Right ventricle myocardium superior (tissue), 1 donor: Measurements from ENCODE around the gene CNGA3. TPM values are rescaled to one million over a fixed set of nuclear protein-coding genes. Genes with fewer than 3 reads are reported as not detected.

Experiments
- ATAC-seq: fragments of 200-7000 bp; cut with Tn5 transposase; one replicate; pipeline ENCODE4 v1.9.1; 2020; ENCODE audit warnings: mild to moderate bottlenecking; ENCODE audit not compliant: poor library complexity
- DNase-seq: peaks from one replicate; pipeline ENCODE4 v3.0.0-alpha.2; 2020
- intact Hi-C: fragments of 100-400 bp; cut with DNase I; formaldehyde crosslinking; loops from one replicate; pipeline ENCODE4 v1.11.2; 2022
- total RNA-seq: library from RNA; stranded (reverse); fragmentation: NEBNext Ultra II Directional; extraction: Animal tissue kit (Norgen Biotek cat#: 25700); gene quantifications from one replicate; pipeline ENCODE4 v1.2.1, GENCODE V29; 2021
- donor health status: DM: no; HTN: yes; CAD: no; lungs with severe emphysema.

Gene CNGA3
- total RNA-seq, 1 donor from 2014 or later, result not detected

DNA sequence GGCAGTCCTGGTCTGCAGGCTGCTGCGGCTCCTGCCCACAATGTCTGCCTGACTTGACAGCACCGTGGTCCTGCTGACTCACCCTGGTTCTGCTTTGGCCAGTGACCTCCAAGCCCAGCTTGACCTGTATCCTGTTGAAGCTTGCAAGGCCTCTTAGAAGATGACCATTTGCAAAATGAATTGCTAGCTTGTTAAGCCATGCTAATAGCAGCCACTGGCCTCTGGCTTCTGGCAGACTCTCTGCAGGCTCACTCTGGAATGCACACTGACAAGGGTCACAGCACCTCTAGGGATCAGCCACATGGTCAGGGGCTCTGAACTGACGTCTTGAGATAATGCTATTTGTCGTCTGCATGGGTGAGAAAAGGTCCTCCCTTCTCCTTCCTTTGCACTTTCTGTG is 25.9 kb downstream of the CNGA3 start:
- no peak for ATAC-seq
- intact Hi-C loops, result no loop called here
- DNase-seq, result no peak

DNA sequence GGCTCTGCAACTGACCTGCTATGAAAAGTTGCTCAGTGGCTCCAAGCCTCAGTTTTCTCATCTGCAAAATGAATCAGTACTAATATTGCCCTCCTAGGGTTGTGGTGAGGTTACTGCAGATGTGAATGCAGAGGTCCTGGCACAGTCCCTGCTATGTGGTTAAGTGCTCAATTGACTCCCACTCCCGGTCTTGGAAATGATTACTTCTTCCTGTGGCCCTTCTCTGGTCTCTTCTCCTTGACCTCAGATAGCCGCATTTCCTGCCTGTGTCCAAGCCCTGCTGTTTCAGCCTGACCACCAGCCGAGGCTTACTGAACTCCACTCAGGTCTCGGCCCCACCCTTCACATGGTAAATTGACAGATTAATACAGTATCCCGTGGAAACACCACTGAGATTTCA is 26.3 kb downstream of the CNGA3 start:
- ATAC-seq, result no peak
- intact Hi-C loops, result no loop called here
- no peak for DNase-seq

- intact Hi-C loops, result no loop called here
- DNase-seq, result no peak
- no peak for ATAC-seq
These were observed 28.0 kb downstream of the CNGA3 start for GRCh38 chr2:98374286-98374685.

GRCh38 chr2:98374958-98375570 is 28.8 kb downstream of the CNGA3 start:
- DNase-seq (no peak), ATAC-seq (no peak)
- intact Hi-C loops, result no loop called here

DNA sequence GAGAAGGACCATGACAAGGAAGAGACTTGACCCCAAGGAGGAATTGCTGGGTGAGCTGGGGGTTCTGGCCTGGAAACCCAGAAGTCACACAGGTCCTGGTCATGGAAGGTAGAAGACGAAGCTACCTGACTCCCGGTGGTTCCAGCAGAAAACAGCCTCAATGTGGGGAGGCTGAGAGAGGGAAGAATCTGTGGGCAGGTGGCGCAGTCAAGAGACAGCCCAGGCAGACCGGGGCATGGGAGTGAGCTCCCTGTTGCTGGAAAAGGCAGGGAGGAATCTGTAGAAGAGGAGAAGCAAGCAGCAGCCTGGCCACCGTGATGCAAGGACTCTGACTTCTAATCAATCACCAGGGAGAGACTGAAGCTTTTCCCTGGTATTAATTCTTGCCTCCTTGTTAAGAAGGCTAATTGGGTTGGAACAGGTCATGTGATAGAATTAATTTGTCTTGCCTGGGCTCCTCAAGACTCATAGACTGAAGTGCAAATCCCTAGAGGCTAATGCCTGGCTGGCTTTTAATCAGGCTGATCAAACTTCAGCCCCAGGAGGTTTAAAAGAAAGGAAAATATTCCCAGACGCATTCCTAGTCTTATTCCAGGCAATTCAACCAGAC is 30.1 kb downstream of the CNGA3 start:
- ATAC-seq (no peak), DNase-seq (no peak)
- intact Hi-C loops, result no loop called here

- intact Hi-C loops, result no loop called here
- ATAC-seq (no peak), DNase-seq (no peak)
These were observed 30.7 kb downstream of the CNGA3 start for GRCh38 chr2:98376996-98377395.

- intact Hi-C loops, result no loop called here
- ATAC-seq (no peak), DNase-seq (no peak)
These were observed 31.3 kb downstream of the CNGA3 start for GRCh38 chr2:98377544-98377943.

GRCh38 chr2:98378196-98378595 is 31.9 kb downstream of the CNGA3 start:
- no peak for ATAC-seq
- DNase-seq, result no peak
- intact Hi-C loops, result no loop called here

GRCh38 chr2:98378901-98379300 is 32.6 kb downstream of the CNGA3 start:
- DNase-seq (no peak), ATAC-seq (peak; percentile 96)
- intact Hi-C loops, result no loop called here

DNA sequence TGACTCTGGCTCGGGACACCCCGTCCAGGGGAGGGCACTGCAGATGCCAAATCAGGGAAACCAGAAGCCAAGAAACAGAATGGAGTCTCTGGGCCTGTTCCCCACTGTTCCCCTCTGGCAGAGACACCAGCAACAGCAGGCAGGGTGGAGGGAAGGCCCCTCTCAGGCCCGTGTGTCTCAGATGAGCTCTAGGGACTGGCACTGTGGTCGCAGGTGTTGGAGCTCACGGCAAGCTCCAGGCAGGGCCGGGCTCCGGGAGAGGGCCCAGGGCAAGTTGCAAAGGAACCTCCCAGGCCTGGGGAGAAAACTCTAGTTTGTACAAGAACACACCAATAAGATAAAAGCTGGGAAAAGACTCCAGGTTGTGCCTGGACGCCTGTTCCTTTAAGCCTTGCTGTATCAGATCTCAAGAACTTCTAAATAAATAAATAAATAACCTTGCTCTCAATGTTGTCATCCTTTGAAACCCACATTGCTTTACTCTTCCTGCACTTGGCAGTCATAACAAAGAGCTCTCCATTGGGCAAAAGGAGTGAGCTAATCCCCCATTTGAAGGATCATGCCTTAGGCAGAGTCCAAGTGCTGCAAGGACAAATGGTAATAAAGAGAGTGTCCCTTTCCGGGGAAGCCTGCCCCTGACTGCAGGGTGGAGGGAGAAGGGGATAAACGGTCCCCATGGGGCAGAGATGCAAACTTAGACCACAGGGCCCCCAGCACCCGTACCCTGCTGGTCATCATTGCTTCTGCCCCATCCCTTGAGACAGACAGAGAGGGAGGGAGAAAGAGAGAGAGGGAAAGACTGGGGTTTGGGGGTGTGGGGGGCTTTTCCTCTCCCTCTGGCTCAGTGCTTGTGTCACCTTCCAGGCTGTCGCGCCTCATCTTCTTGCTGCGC is 33.3 kb downstream of the CNGA3 start:
- ATAC-seq (no peak), DNase-seq (no peak)
- intact Hi-C loops, result loop anchor here (10.0 kb wide), 1 partner anchor 675 kb away; no protein-coding TSS in a partner anchor

- DNase-seq (no peak), ATAC-seq (no peak)
- intact Hi-C loops, result loop anchor here (10.0 kb wide), 1 partner anchor 675 kb away; no protein-coding TSS in a partner anchor
These were observed 33.9 kb downstream of the CNGA3 start for GRCh38 chr2:98380203-98380535.

- intact Hi-C loops, result loop anchor here (10.0 kb wide), 1 partner anchor 677 kb away; no protein-coding TSS in a partner anchor
- DNase-seq, result no peak
- no peak for ATAC-seq
These were observed 35.2 kb downstream of the CNGA3 start for GRCh38 chr2:98381494-98381893.

- intact Hi-C loops, result loop anchor here (10.0 kb wide), 1 partner anchor 677 kb away; no protein-coding TSS in a partner anchor
- DNase-seq (no peak), ATAC-seq (no peak)
These were observed 35.8 kb downstream of the CNGA3 start for GRCh38 chr2:98382086-98382485.

DNA sequence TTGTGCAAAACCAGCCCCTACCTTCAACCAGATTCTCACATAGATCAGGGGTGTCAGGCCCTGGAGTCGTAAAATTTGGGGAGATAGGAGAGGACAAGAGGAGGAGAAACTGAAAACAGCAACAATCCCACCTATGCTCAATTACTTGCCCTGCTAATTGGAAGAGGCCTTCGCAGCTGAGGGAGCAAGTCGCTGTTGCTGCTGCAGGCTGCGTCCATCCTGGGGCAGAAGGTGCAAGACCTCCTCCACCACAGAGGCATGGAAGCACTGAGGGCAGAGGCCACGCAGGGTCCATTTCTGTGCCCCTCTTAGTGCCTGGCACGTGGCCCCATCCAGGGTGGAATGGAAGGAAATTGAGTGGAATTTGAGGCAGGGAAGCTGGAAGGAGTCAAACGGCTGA is 36.5 kb downstream of the CNGA3 start:
- ATAC-seq (no peak), DNase-seq (no peak)
- intact Hi-C loops, result loop anchor here (10.0 kb wide), 1 partner anchor 678 kb away; no protein-coding TSS in a partner anchor

GRCh38 chr2:98383166-98383565 is 36.9 kb downstream of the CNGA3 start:
- intact Hi-C loops, result loop anchor here (10.0 kb wide), 1 partner anchor 678 kb away; no protein-coding TSS in a partner anchor
- DNase-seq, result no peak

DNA sequence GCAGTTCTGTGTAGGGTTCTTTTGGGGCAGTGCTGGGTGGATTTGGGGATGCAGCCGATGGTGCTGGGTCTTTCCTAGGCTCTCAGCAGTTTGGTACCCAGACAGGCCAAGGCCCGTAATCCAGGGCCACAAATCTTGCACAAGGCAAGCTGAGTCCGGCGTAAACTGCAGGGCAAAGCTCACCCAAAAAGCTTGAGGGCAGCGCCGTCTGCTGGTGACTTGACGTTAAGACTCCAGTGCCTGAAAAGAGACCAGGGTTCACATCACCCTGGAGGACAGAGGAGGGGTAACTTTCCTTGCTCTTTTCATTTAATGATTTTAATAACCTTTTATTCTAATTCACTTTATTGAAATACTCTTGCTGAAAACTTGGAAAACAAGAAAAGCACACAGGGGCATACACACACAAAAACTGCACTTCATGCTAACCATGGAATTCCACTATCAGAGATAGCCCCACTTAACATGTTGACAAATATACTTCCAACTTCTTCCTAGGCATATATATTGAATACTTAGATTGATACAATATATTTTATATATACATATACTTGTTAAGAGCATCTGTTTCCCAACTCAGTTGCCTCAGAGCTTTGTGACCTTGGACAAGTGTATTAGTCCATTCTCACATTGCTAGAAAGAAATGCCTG is 38.9 kb downstream of the CNGA3 start:
- intact Hi-C loops, result loop anchor here (5.0 to 10.0 kb wide), 2 partner anchors 578 to 680 kb away; no protein-coding TSS in a partner anchor
- peak; percentile 94 for ATAC-seq
- peak; percentile 82 for DNase-seq

More at GRCh38 chr2:98383166-98383565, 36.9 kb downstream of the CNGA3 start:
- no peak for ATAC-seq

DNA sequence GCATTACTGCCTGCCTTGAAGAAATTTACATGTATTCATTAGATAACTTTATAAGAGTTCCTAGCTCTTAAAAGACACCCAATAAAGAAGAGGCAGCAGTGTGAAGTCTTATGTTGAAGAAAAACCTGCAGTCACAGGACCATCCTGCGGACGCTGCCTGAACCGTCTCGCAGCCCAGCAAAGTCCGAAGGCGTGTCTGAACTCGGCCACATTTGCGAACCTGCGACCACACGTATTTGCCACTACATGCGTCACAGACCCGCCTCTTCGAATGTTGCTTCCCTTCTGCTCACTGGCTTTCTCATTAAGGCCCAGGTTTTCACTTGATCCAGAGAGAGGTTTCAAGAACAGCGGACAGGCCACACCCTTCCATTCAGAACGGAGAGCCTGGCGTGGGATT is 41.2 kb downstream of the CNGA3 start:
- DNase-seq (no peak), ATAC-seq (no peak)
- intact Hi-C loops, result loop anchor here (5.0 to 10.0 kb wide), 2 partner anchors 580 to 683 kb away; no protein-coding TSS in a partner anchor

GRCh38 chr2:98388081-98388480 is 41.8 kb downstream of the CNGA3 start:
- intact Hi-C loops, result loop anchor here (5.0 to 10.0 kb wide), 2 partner anchors 581 to 683 kb away; no protein-coding TSS in a partner anchor
- no peak for DNase-seq
- no peak for ATAC-seq
